Prostate gland (tissue), 2 donors: ENCODE data around the gene MAP3K9. TPM values are rescaled to one million over a fixed set of nuclear protein-coding genes. Genes with fewer than 3 reads are reported as not detected.

Experiments used
- DNase-seq: peaks from one replicate; pipeline ENCODE4 v3.0.0-alpha.2; 2019; ENCODE audit warnings: low spot score
- H3K27ac ChIP-seq, 2 donors: fragments of 200-600 bp; sonication (generic); 2 replicates each; pipeline ENCODE4 v1.5.1; 2017 to 2019
- H3K27me3 ChIP-seq: fragments of 200-600 bp; sonication (generic); replicated peaks from 2 replicates; pipeline ENCODE4 v1.5.1; 2019; ENCODE audit not compliant: insufficient read depth
- H3K36me3 ChIP-seq, 2 donors: fragments of 200-600 bp; sonication (generic); 1 replicate in 1 of 2; 2 replicates in 1 of 2; pipeline versions ENCODE4 v1.5.1 to v1.8.1; 2017 to 2019
- H3K4me1 ChIP-seq: fragments of 200-600 bp; sonication (generic); replicated peaks from 2 replicates; pipeline ENCODE4 v1.5.1; 2019
- H3K4me3 ChIP-seq, 2 donors: fragments of 200-600 bp; sonication (generic); 2 replicates each; pipeline ENCODE4 v1.5.1; 2017 to 2019
- H3K9me3 ChIP-seq: fragments of 200-600 bp; sonication (generic); 2 replicates; pipeline ENCODE4 v1.5.1; 2017
- CTCF ChIP-seq, 4 experiments: fragments of 200-600 bp in 2 of 4; fragments of 450-650 bp in 2 of 4; sonication (generic) in 2 of 4; IDR thresholded peaks; 1 replicate in 3 of 4; 2 replicates in 1 of 4; pipeline ENCODE4 v1.5.1; 2016 to 2019; ENCODE audit warnings: antibody characterized with exemption in 4 of 4, mild to moderate bottlenecking in 2 of 4, moderate library complexity in 2 of 4
- POLR2A ChIP-seq: fragments of 450-650 bp; IDR thresholded peaks from one replicate; pipeline ENCODE4 v1.6.1; 2016; ENCODE audit warnings: antibody characterized with exemption, mild to moderate bottlenecking
- POLR2AphosphoS5 ChIP-seq: sonication (generic); formaldehyde crosslinking; IDR thresholded peaks from one replicate; pipeline ENCODE4 v1.6.1; 2017; ENCODE audit warnings: antibody characterized with exemption
- WGBS: methylation state at CpG from one replicate; pipeline ENCODE4 v1.1.5; 2018; 5-methylcytosine and 5-hydroxymethylcytosine counted together
- intact Hi-C: fragments of 100-400 bp; cut with DNase I; formaldehyde crosslinking; loops from one replicate; pipeline ENCODE4 v1.14.2; 2022
- total RNA-seq, 2 donors: library from RNA; depleted of rRNA; stranded (reverse); fragments of >200 nt; gene quantifications; one replicate each; pipeline ENCODE4 v1.1.0, GENCODE V29; 2016

The MAP3K9 gene
- total RNA-seq, 2 donors from 2014 or later = 5.3 to 9.5 TPM

- no peaks in the 10 kb centered on the region for H3K27me3 ChIP-seq
- no peak overlapping the region for H3K27ac ChIP-seq
- intact Hi-C loops = no loop called here
- no peak for DNase-seq
- H3K9me3 ChIP-seq = no peaks in the 10 kb centered on the region
- H3K4me3 ChIP-seq = no peak overlapping the region
- WGBS = 29% methylated on average over 4 of the region's 4 CpGs
- TF ChIP-seq POLR2AphosphoS5 = no peak
- no peak for TF ChIP-seq CTCF (IDR thresholded peaks at IDR 0.05)
- no peak for TF ChIP-seq POLR2A
- H3K4me1 ChIP-seq = no peaks in the 10 kb centered on the region
- no peaks in the 10 kb centered on the region for H3K36me3 ChIP-seq
These were observed 74.3 kb downstream of the MAP3K9 start for GRCh38 chr14:70735043-70735442.

- intact Hi-C loops = no loop called here
- Histone ChIP-seq H3K27me3 (no peaks in the 10 kb centered on the region), H3K27ac (peak overlapping the region; percentile 18 to 43), H3K4me1 (no peaks in the 10 kb centered on the region), H3K4me3 (no peak overlapping the region), H3K36me3 (no peaks in the 10 kb centered on the region), H3K9me3 (no peaks in the 10 kb centered on the region)
- 62% methylated on average over 7 of the region's 7 CpGs for WGBS
- DNase-seq = peak; percentile 35
- TF ChIP-seq POLR2AphosphoS5 = peak; percentile 70
- no peak for TF ChIP-seq POLR2A
These were observed 77.7 kb downstream of the MAP3K9 start for GRCh38 chr14:70731447-70732239.

- 93% methylated on average over 10 of the region's 17 CpGs for WGBS
- Histone ChIP-seq H3K4me3 (no peak overlapping the region), H3K4me1 (no peaks in the 10 kb centered on the region), H3K27me3 (no peaks in the 10 kb centered on the region), H3K36me3 (no peaks in the 10 kb centered on the region), H3K27ac (no peak overlapping the region), H3K9me3 (no peaks in the 10 kb centered on the region)
- DNase-seq = no peak
- TF ChIP-seq CTCF (IDR thresholded peaks at IDR 0.05) (no peak), POLR2AphosphoS5 (no peak), POLR2A (no peak)
- intact Hi-C loops = no loop called here
These were observed 78.9 kb downstream of the MAP3K9 start for GRCh38 chr14:70730393-70730792.

GRCh38 chr14:70726651-70727375 is 82.5 kb downstream of the MAP3K9 start:
- TF ChIP-seq POLR2AphosphoS5 (no peak), CTCF (IDR thresholded peaks at IDR 0.05) (no peak), POLR2A (no peak)
- no peak overlapping the region for H3K27ac ChIP-seq
- WGBS = 77% methylated on average over 6 of the region's 6 CpGs
- no peak for DNase-seq
- no peaks in the 10 kb centered on the region for H3K36me3 ChIP-seq
- H3K4me1 ChIP-seq = no peaks in the 10 kb centered on the region
- intact Hi-C loops = no loop called here
- H3K4me3 ChIP-seq = no peak overlapping the region
- no peaks in the 10 kb centered on the region for H3K9me3 ChIP-seq
- H3K27me3 ChIP-seq = no peaks in the 10 kb centered on the region

- H3K4me1 ChIP-seq = no peaks in the 10 kb centered on the region
- no peaks in the 10 kb centered on the region for H3K27me3 ChIP-seq
- H3K36me3 ChIP-seq = no peaks in the 10 kb centered on the region
- WGBS = 63% methylated on average over 6 of the region's 6 CpGs
- TF ChIP-seq CTCF (IDR thresholded peaks at IDR 0.05) (no peak), POLR2AphosphoS5 (no peak), POLR2A (no peak)
- DNase-seq = no peak
- no peak overlapping the region for H3K4me3 ChIP-seq
- no peak overlapping the region for H3K27ac ChIP-seq
- intact Hi-C loops = no loop called here
- H3K9me3 ChIP-seq = no peaks in the 10 kb centered on the region
These were observed 84.4 kb downstream of the MAP3K9 start for GRCh38 chr14:70724944-70725343.
